ENCODE data around the gene B3GAT3. TPM values are rescaled to one million over a fixed set of nuclear protein-coding genes. Genes with fewer than 3 reads are reported as not detected.

The B3GAT3 gene
- total RNA-seq, 1 donor from 2014 or later: 32.8 TPM

DNA sequence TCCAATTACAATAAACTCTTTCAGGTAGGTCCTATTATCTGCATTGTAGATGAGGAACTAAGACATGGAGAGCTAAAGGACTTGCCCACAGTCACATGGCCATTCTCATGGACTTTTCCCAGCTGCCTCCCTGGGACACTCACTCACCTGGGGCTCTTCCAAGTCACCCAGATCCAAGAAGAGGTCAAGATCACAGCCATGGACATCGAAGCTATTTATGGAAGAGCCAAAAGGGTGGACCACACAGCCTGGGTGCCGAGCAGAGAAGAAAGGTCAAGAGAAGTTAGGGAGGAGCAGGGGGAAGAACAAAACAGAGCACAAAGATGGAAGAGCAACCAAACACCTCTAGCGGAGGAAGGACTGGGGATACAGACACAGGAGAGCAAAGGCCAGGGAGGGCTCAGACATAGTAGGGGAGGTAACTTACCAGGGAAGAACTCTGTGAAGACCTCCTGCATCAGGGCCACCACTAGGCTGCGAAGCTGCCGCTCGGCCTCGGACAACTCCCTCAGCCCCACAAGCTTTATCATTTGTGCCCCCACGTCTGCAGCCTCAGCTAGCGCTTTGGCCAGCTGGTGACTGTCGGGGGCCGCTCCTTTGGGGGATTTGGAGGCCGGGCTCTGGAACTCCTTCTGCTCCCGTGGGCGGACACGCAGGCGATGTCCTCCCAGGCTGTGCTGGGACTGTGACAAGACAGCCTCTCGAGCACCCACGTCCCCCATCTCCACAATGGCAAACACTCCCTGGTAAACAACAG lies 40.6 kb downstream of the B3GAT3 start:
- DNase-seq (ENCODE audit: low spot score): no peak
- Mint-ChIP-seq H3K4me3 (ENCODE audit: unreplicated experiment) (peak overlapping the region; percentile 58), H3K27ac (ENCODE audit: unreplicated experiment) (no peak overlapping the region), H3K27me3 (ENCODE audit: unreplicated experiment) (peaks cover 10% of the 10 kb centered on the region), H3K4me1 (ENCODE audit: unreplicated experiment) (peaks cover 23% of the 10 kb centered on the region), H3K36me3 (ENCODE audit: low read depth, unreplicated experiment) (peaks cover 17% of the 10 kb centered on the region), H3K9me3 (ENCODE audit: unreplicated experiment) (no peaks in the 10 kb centered on the region)
- TF ChIP-seq, protein P1, sequence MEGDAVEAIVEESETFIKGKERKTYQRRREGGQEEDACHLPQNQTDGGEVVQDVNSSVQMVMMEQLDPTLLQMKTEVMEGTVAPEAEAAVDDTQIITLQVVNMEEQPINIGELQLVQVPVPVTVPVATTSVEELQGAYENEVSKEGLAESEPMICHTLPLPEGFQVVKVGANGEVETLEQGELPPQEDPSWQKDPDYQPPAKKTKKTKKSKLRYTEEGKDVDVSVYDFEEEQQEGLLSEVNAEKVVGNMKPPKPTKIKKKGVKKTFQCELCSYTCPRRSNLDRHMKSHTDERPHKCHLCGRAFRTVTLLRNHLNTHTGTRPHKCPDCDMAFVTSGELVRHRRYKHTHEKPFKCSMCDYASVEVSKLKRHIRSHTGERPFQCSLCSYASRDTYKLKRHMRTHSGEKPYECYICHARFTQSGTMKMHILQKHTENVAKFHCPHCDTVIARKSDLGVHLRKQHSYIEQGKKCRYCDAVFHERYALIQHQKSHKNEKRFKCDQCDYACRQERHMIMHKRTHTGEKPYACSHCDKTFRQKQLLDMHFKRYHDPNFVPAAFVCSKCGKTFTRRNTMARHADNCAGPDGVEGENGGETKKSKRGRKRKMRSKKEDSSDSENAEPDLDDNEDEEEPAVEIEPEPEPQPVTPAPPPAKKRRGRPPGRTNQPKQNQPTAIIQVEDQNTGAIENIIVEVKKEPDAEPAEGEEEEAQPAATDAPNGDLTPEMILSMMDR (IDR thresholded peaks at IDR 0.05; ENCODE audit: unreplicated experiment): no peak

DNA sequence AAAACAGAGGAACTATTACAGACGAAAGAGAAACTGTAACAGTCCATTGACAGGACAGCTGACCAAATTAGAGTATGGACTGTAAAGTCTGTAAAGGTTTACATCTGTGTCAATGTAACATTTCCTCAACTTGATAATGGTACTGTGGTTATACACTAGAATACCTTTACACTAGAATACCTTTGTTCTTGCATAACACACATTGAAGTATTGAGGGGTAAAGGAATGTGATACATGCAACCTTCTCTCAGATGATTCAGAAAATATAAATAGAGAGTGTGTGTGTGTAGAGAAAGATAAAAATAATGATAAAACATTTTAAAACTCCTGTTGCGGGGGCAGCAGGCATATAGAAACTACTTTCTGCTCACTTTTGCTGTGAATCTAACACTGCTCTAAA lies 42.5 kb downstream of the B3GAT3 start:
- TF ChIP-seq, protein P1 (IDR thresholded peaks at IDR 0.05; ENCODE audit: unreplicated experiment): no peak
- Mint-ChIP-seq H3K27ac (ENCODE audit: unreplicated experiment) (no peak overlapping the region), H3K4me3 (ENCODE audit: unreplicated experiment) (no peak overlapping the region), H3K9me3 (ENCODE audit: unreplicated experiment) (no peaks in the 10 kb centered on the region), H3K4me1 (ENCODE audit: unreplicated experiment) (peaks cover 40% of the 10 kb centered on the region), H3K36me3 (ENCODE audit: low read depth, unreplicated experiment) (peaks cover 23% of the 10 kb centered on the region), H3K27me3 (ENCODE audit: unreplicated experiment) (peaks cover 13% of the 10 kb centered on the region)
- DNase-seq (ENCODE audit: low spot score): no peak

DNA sequence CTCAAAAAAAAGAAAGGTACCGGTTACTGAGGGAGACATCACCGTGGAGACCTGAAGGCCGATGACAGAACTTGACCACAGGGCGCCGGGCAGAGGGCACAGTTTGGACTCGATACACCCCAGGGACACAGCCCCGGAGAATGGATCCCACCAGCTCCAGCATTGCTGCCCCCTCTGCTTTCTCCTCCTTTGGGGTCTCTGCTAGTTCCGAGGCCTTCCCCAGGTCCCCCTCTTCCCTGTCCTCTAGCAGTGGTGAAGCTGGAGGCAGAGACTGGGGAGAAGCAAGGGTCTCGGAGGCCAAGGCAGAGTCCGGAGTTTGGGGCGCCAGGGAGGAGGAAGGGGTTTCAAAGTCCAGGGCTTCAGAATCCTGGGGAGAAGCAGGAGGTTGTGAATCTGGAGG lies 43.2 kb downstream of the B3GAT3 start:
- Mint-ChIP-seq H3K4me3 (ENCODE audit: unreplicated experiment) (no peak overlapping the region), H3K27me3 (ENCODE audit: unreplicated experiment) (peaks cover 10% of the 10 kb centered on the region), H3K9me3 (ENCODE audit: unreplicated experiment) (no peaks in the 10 kb centered on the region), H3K4me1 (ENCODE audit: unreplicated experiment) (peaks cover 42% of the 10 kb centered on the region), H3K36me3 (ENCODE audit: low read depth, unreplicated experiment) (peaks cover 21% of the 10 kb centered on the region), H3K27ac (ENCODE audit: unreplicated experiment) (peak overlapping the region; percentile 99)
- DNase-seq (ENCODE audit: low spot score): no peak
- TF ChIP-seq, protein P1 (IDR thresholded peaks at IDR 0.05; ENCODE audit: unreplicated experiment): no peak

DNA sequence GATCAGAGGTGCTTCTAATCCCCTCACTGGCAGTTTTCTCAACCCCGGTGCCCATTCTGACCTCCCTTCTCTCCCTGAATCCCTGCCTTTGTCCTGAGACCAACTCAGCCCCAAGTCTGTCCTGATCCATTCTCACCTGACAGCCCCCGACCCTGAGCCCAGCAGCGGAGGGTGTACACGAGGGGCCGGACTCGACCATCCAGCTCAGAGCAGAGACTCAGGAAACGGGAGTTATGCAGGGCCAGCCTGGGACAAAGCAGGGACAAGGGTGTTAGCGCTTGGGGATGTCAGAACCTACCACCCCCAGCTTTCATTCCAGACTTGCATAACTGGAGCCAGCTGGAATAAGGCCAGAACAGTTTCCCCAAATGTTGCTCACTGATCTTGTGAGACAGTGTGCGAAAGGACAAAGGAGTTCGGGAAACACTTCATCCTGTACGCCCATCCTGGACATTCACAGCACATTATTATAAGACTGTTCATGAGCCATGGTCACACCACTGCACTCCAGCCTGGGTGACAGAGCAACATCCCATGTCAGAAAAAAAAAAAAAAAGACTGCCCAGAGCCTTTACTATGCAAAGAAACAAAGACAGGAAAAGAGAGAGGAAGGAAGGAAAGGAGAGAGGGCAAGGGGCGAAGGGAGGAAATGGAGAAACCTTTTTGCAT lies 44.6 kb downstream of the B3GAT3 start:
- Mint-ChIP-seq H3K27me3 (ENCODE audit: unreplicated experiment) (peaks cover 10% of the 10 kb centered on the region), H3K9me3 (ENCODE audit: unreplicated experiment) (no peaks in the 10 kb centered on the region), H3K27ac (ENCODE audit: unreplicated experiment) (peak overlapping the region; percentile 99), H3K36me3 (ENCODE audit: low read depth, unreplicated experiment) (peaks cover 31% of the 10 kb centered on the region), H3K4me3 (ENCODE audit: unreplicated experiment) (peak overlapping the region; percentile 85), H3K4me1 (ENCODE audit: unreplicated experiment) (peaks cover 56% of the 10 kb centered on the region)
- DNase-seq (ENCODE audit: low spot score): peak; percentile 35
- TF ChIP-seq, protein P1 (IDR thresholded peaks at IDR 0.05; ENCODE audit: unreplicated experiment): no peak

DNA sequence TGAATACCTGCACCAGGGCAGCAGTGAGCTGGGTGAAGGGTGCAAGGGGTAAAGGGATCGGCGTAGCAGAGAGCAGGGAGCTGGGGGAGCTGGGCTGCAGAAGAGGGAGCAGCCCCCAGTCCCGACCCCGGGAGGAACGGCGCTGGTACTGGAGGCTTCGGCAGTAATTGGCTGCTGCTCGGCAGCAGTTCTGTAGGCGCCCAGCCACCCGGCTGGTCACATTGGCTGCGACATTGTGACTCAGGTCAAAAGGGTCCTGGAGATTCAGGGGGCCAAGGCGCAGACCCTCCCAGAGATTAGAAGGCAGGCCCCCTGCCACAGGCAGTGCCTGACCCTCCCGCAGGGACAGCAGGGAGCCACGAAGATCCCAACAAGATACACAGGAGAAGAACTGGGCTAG lies 45.9 kb downstream of the B3GAT3 start:
- Mint-ChIP-seq H3K4me3 (ENCODE audit: unreplicated experiment) (peak overlapping the region; percentile 87), H3K36me3 (ENCODE audit: low read depth, unreplicated experiment) (peaks cover 37% of the 10 kb centered on the region), H3K27me3 (ENCODE audit: unreplicated experiment) (peaks cover 10% of the 10 kb centered on the region), H3K9me3 (ENCODE audit: unreplicated experiment) (no peaks in the 10 kb centered on the region), H3K27ac (ENCODE audit: unreplicated experiment) (peak overlapping the region; percentile 99), H3K4me1 (ENCODE audit: unreplicated experiment) (peaks cover 65% of the 10 kb centered on the region)
- TF ChIP-seq, protein P1 (IDR thresholded peaks at IDR 0.05; ENCODE audit: unreplicated experiment): no peak
- DNase-seq (ENCODE audit: low spot score): no peak
